A673 (cell line): ENCODE data around the gene ANKRD35.
"Not testable (repeated sequence)": the region's sequence is repeated elsewhere in the genome, so short reads cannot be mapped to it uniquely, and the experiment has no call there.

ENCODE experiments used
- CTCF ChIP-seq: fragments of 300-800, 200-600 bp; sonication (generic); conservative IDR thresholded peaks from 2 replicates; pipeline ENCODE4 v1.5.1; 2017; ENCODE audit warnings: low read depth, mild to moderate bottlenecking, antibody characterized with exemption, low read length, moderate library complexity, mixed read lengths
- EZH2 ChIP-seq: fragments of 200-600 bp; sonication (generic); IDR thresholded peaks from 2 replicates; pipeline ENCODE4 v1.6.1; 2017; ENCODE audit warnings: borderline replicate concordance, low read depth, mild to moderate bottlenecking, mixed read lengths, antibody characterized with exemption, low read length; ENCODE audit not compliant: poor library complexity, severe bottlenecking

DNA sequence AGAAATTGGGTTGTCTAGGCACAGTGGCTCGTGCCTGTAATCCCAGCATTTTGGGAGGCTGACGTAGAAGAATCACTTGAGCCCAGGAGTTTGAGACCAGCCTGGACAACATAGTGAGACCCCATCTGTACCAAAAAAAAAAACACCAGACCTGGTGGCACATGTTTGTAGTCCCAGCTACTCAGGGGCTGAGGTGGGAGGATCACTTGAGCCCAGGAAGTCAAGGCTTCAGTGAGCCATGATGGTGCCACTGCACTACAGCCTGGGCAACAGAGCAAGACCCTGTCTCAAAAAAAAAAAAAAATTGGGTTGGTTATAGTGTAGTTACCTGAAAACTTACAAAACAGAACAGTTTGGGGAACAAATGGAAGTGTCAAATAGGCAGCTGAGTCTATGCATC lies 54.9 kb downstream of the ANKRD35 start:
- TF ChIP-seq EZH2, CTCF: not testable (repeated sequence)
